Adrenal gland (tissue), 5 donors: ENCODE data around the gene KCNK5.

Experiments
- CTCF ChIP-seq, 6 experiments: fragments of 450-650 bp in 4 of 6; fragments of 200-600 bp in 2 of 6; sonication (generic) in 1 of 6; IDR thresholded peaks; 1 replicate in 5 of 6; 2 replicates in 1 of 6; pipeline versions ENCODE4 v1.5.1 to v1.8.0; 2016 to 2021; ENCODE audit warnings: antibody characterized with exemption in 6 of 6, mild to moderate bottlenecking in 2 of 6, moderate library complexity in 1 of 6
- POLR2A ChIP-seq, 2 donors: fragments of 450-650 bp; IDR thresholded peaks; one replicate each; pipeline ENCODE4 v1.6.1; 2017; ENCODE audit warnings: antibody characterized with exemption in 2 of 2, mild to moderate bottlenecking in 2 of 2, moderate library complexity in 1 of 2
- donor health status: DM: no; HTN: no; CAD: no.

- no peak for TF ChIP-seq CTCF (IDR thresholded peaks at IDR 0.05)
- TF ChIP-seq POLR2A (IDR thresholded peaks at IDR 0.05): no peak
Observed at GRCh38 chr6:39250507-39250906, 21.2 kb upstream of the KCNK5 start.
